Omental fat pad (tissue), 4 donors: ENCODE results near the gene CALCOCO1. TPM values are rescaled to one million over a fixed set of nuclear protein-coding genes. Genes with fewer than 3 reads are reported as not detected.
"Not testable (repeated sequence)": the region's sequence is repeated elsewhere in the genome, so short reads cannot be mapped to it uniquely, and the experiment has no call there.

Experiments
- ATAC-seq: fragments of 150-250 bp; one replicate; pipeline ENCODE4 v1.9.1; 2016; ENCODE audit warnings: mild to moderate bottlenecking, moderate library complexity; ENCODE audit not compliant: low FRiP score
- DNase-seq: peaks from one replicate; pipeline ENCODE4 v3.0.0-alpha.2; 2019; ENCODE audit warnings: low spot score
- total RNA-seq, 4 donors: library from RNA; depleted of rRNA; stranded (reverse); fragments of >200 nt; gene quantifications; one replicate each; pipeline ENCODE4 v1.1.0, GENCODE V29; 2016
- TF ChIP-seq, protein P1 (sequence below), 3 donors: fragments of 450-650 bp; IDR thresholded peaks; one replicate each; pipeline ENCODE4 v1.5.1; 2016 to 2017; ENCODE audit warnings: antibody characterized with exemption in 3 of 3, mild to moderate bottlenecking in 3 of 3, moderate library complexity in 2 of 3

CALCOCO1 gene
- total RNA-seq, 4 donors from 2014 or later: 183 to 262 (median 242) TPM

- no peak for ATAC-seq
- DNase-seq: no peak
- TF ChIP-seq, protein P1, sequence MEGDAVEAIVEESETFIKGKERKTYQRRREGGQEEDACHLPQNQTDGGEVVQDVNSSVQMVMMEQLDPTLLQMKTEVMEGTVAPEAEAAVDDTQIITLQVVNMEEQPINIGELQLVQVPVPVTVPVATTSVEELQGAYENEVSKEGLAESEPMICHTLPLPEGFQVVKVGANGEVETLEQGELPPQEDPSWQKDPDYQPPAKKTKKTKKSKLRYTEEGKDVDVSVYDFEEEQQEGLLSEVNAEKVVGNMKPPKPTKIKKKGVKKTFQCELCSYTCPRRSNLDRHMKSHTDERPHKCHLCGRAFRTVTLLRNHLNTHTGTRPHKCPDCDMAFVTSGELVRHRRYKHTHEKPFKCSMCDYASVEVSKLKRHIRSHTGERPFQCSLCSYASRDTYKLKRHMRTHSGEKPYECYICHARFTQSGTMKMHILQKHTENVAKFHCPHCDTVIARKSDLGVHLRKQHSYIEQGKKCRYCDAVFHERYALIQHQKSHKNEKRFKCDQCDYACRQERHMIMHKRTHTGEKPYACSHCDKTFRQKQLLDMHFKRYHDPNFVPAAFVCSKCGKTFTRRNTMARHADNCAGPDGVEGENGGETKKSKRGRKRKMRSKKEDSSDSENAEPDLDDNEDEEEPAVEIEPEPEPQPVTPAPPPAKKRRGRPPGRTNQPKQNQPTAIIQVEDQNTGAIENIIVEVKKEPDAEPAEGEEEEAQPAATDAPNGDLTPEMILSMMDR (IDR thresholded peaks at IDR 0.05): no peak
These were observed 39.1 kb downstream of the CALCOCO1 start for GRCh38 chr12:53688134-53688533.

GRCh38 chr12:53686436-53686835 lies 40.8 kb downstream of the CALCOCO1 start:
- DNase-seq (no peak), ATAC-seq (no peak)
- TF ChIP-seq, protein P1 (IDR thresholded peaks at IDR 0.05): no peak

- ATAC-seq (no peak), DNase-seq (no peak)
- TF ChIP-seq, protein P1 (IDR thresholded peaks at IDR 0.05): no peak
These were observed 42.5 kb downstream of the CALCOCO1 start for GRCh38 chr12:53684654-53685220.

GRCh38 chr12:53683983-53684382 lies 43.3 kb downstream of the CALCOCO1 start:
- TF ChIP-seq, protein P1 (IDR thresholded peaks at IDR 0.05): no peak
- no peak for ATAC-seq
- no peak for DNase-seq

DNA sequence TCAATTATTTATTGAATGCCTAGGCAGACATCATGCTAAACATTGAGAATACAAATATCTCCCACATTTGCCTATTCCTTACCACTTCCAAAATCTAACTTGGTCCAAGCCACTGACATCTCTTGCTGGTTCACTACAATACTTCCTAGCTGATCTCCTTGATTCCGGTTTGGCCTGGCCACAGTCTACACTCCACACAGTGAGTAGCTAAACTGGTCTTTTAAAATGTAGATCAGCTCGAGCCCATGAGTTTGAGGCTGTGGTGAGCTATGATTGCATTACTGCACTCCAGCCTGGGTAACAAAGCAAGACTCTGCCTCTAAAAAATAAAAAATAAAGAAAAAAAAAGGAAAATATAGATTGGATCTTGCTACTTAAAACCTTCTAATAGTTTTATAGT lies 43.8 kb downstream of the CALCOCO1 start:
- ATAC-seq: no peak
- no peak for DNase-seq
- TF ChIP-seq, protein P1 (IDR thresholded peaks at IDR 0.05): no peak

DNA sequence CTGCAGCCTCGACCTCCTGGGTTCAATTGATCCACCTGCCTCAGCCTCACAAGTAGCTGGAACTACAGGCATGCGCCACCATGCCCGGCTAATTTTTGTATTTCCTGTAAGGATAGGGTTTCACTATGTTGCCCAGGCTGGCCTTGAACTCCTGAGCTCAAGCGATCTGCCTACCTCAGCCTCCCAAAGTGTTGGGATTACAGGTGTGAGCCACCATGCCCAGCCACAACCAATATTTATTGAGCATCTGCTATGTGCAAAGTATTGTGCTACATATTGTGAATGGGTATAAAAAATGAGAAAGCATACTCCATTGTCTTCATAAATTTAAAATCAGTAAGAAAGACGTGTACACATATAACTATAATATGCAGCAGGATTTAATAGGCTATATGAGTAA lies 47.2 kb downstream of the CALCOCO1 start:
- not testable (repeated sequence) for ATAC-seq, DNase-seq

DNA sequence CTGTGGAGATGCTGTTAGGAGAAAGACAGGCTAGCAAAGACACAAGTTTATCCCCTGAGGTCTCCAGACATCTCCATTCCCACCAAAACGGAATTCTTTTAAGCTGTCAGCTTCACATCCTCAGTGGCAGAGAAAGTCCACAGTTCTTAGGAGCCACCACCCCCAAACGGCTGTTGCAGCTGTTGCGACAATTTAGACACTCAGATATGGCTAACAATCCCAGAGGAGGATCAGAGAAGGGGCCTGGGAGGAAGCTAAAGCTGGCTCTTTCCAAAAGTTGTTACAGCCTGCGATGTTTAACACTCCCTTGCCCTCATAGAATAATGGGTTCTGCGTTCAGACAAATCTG lies 49.5 kb downstream of the CALCOCO1 start:
- TF ChIP-seq, protein P1 (IDR thresholded peaks at IDR 0.05): no peak
- DNase-seq: no peak
- no peak for ATAC-seq
